Measurements from ENCODE around the gene FAM50A.

The FAM50A gene

DNA sequence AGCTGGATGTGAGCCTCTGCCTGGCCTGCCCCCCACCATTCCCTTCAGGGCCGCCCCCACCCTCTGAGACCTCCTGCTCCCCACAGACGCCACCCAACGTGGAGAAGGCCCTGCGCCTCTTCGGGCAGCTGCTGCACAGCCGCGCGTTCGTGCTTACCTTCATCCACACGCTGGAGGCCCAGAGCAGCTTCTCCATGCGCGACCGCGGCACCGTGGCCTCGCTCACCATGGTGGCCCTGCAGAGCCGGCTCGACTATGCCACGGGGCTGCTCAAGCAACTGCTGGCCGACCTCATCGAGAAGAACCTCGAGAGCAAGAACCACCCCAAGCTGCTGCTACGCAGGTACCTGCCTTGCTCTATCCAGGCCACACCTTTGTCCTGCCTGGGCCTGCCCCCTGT, 24.3 kb downstream of the FAM50A start:
- TF ChIP-seq, protein P1, sequence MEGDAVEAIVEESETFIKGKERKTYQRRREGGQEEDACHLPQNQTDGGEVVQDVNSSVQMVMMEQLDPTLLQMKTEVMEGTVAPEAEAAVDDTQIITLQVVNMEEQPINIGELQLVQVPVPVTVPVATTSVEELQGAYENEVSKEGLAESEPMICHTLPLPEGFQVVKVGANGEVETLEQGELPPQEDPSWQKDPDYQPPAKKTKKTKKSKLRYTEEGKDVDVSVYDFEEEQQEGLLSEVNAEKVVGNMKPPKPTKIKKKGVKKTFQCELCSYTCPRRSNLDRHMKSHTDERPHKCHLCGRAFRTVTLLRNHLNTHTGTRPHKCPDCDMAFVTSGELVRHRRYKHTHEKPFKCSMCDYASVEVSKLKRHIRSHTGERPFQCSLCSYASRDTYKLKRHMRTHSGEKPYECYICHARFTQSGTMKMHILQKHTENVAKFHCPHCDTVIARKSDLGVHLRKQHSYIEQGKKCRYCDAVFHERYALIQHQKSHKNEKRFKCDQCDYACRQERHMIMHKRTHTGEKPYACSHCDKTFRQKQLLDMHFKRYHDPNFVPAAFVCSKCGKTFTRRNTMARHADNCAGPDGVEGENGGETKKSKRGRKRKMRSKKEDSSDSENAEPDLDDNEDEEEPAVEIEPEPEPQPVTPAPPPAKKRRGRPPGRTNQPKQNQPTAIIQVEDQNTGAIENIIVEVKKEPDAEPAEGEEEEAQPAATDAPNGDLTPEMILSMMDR (conservative IDR thresholded peaks at IDR 0.05; ENCODE audit: low read length) = no peak
- no peak overlapping the region for H3K4me3 ChIP-seq (ENCODE audit: low read length)
- DNase-seq (ENCODE audit: low read depth) = no peak

DNA sequence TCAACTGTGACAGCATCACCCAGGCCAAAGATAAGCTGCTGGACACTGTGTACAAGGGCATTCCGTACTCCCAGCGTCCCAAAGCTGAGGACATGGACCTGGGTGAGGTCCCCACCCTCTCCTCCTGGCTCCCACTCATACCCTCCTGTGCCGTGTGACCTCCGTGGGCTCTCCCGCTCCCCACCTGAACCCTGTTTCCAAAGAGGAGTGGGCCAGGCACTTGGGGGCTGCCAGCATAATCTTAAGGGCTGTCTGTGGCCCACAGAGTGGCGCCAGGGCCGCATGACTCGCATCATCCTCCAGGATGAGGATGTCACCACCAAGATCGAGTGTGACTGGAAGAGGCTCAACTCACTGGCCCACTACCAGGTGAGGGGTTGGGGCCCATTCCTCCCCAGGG, 25.2 kb downstream of the FAM50A start:
- DNase-seq (ENCODE audit: low read depth) = no peak
- H3K4me3 ChIP-seq (ENCODE audit: low read length) = no peak overlapping the region
- TF ChIP-seq, protein P1 (conservative IDR thresholded peaks at IDR 0.05; ENCODE audit: low read length) = no peak

DNA sequence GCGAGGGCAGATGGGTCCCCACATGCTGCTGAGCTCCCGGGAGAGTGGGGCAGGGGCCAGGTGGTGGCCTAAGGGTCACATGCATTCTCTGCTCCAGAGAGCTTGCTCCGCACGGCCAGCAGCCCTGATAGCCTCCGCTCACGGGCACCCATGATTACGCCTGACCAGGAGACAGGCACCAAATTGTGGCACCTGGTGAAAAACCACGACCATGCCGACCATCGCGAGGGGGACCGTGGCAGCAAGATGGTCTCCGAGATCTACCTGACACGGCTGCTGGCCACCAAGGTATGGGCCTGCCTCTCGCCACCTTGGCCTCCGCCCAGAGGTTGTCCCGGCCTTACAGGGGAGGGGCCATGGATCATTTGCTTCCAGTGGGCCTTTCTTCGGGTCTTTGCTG, 25.9 kb downstream of the FAM50A start:
- no peak overlapping the region for H3K4me3 ChIP-seq (ENCODE audit: low read length)
- DNase-seq (ENCODE audit: low read depth) = no peak
- TF ChIP-seq, protein P1 (conservative IDR thresholded peaks at IDR 0.05; ENCODE audit: low read length) = no peak

DNA sequence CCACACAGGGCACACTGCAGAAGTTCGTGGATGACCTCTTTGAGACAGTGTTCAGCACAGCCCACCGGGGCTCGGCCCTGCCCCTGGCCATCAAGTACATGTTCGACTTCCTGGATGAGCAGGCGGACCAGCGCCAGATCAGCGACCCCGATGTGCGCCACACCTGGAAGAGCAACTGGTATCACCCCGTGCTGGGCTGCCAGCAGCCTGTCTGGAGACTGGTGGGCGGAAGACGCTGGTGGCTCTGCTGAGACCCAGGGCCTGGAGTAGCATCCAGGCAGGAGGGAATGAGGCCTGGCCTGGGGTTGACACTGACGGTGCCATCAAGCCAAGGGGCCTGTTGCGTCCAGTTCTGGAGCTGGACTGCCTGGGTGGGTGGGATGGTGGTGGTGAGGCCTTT, 26.5 kb downstream of the FAM50A start:
- TF ChIP-seq, protein P1 (conservative IDR thresholded peaks at IDR 0.05; ENCODE audit: low read length) = no peak
- H3K4me3 ChIP-seq (ENCODE audit: low read length) = no peak overlapping the region
- no peak for DNase-seq (ENCODE audit: low read depth)

DNA sequence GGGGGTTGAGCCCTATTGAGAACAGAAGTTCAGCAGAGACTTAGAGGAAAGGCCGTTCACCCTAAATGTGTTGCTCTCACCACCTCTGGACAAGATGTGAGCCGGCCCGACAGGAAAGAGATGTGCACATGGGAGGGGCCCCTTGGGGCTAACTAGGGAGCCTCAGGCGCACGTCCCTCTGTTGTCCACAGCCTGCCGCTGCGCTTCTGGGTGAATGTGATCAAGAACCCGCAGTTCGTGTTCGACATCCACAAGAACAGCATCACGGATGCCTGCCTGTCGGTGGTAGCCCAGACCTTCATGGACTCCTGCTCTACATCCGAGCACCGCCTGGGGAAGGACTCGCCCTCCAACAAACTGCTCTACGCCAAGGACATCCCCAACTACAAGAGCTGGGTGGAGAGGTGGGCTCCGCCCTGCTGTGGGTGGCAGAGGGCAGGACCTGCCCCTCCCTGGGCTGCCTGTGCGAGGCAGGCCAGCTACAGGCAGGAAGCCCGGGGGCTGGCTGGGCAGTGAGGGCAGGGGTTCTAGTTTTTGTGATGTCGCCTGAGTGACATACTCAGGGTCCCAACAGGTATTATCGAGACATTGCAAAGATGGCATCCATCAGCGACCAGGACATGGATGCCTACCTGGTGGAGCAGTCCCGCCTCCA, 27.1 kb downstream of the FAM50A start:
- DNase-seq (ENCODE audit: low read depth) = no peak
- H3K4me3 ChIP-seq (ENCODE audit: low read length) = no peak overlapping the region
- TF ChIP-seq, protein P1 (conservative IDR thresholded peaks at IDR 0.05; ENCODE audit: low read length) = no peak

DNA sequence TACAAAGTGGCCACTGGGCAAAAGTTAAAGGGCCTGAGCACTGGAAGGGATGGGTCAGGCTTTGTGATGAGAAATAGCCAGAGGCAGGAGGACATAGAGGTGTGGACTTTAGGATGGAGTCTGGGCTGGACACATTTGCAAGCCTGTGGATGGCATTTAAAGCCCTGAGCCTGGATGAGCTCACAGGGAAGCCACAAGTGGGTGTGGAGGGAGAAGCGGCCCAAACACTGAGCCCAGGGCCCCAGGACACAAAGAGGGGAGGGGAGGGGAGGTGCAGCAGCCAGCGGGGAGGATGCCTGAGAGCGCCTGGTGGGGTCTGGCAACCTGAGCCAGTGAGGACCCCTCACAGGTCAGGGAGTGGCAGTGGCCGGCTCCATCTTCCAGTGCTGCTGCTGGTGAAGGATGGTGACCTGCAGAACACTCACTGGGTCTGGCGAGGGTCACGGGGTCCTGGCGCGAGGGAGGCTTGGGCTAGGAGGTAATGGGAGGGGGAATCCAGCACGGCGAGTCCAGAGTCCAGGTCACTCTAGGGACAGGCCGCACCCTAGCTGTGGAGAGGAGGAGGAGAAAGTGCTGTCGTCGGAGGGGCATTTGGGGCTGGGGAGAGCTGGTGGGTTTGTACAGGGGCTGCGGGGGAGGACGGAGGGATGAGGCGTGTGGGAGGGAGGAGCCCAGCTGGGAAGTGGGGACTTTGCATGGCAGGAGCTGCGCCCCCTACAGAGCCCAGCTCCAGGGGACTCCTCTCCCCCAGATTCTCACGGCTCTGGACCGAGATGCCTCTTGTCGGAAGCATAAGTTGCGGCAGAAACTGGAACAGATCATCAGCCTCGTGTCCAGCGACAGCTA, 28.1 kb downstream of the FAM50A start:
- no peak for DNase-seq (ENCODE audit: low read depth)
- TF ChIP-seq, protein P1 (conservative IDR thresholded peaks at IDR 0.05; ENCODE audit: low read length) = no peak
- no peak overlapping the region for H3K4me3 ChIP-seq (ENCODE audit: low read length)

Measured in AG10803 (cell line).